Left lung (tissue), 10 donors: ENCODE results near the gene INKA2. TPM values are rescaled to one million over a fixed set of nuclear protein-coding genes. Genes with fewer than 3 reads are reported as not detected.

ENCODE experiments used
- ATAC-seq: fragments of 200-7000 bp; cut with Tn5 transposase; one replicate; pipeline ENCODE4 v1.9.1; 2020; ENCODE audit warnings: moderate library complexity
- DNase-seq, 4 donors: peaks; one replicate each; pipeline ENCODE4 v3.0.0-alpha.2; 2013 to 2020
- H3K27ac ChIP-seq, 2 donors: fragments of 200-600 bp; sonication (generic) in 1 of 2; one replicate each; pipeline versions ENCODE4 v1.5.0 to v1.8.0; 2020 to 2021
- H3K27me3 ChIP-seq, 2 donors: fragments of 200-600 bp; sonication (generic) in 1 of 2; one replicate each; pipeline versions ENCODE4 v1.5.0 to v1.8.0; 2020 to 2021
- H3K36me3 ChIP-seq, 2 donors: fragments of 200-600 bp; sonication (generic) in 1 of 2; one replicate each; pipeline versions ENCODE4 v1.5.0 to v1.8.0; 2020 to 2021
- H3K4me1 ChIP-seq, 2 donors: fragments of 200-600 bp; one replicate each; pipeline ENCODE4 v1.8.0; 2021
- H3K4me3 ChIP-seq, 2 donors: fragments of 200-600 bp; sonication (generic) in 1 of 2; one replicate each; pipeline versions ENCODE4 v1.5.0 to v1.8.0; 2020 to 2021; ENCODE audit warnings: mild to moderate bottlenecking in 1 of 2
- H3K9me3 ChIP-seq, 2 donors: fragments of 200-600 bp; sonication (generic) in 1 of 2; one replicate each; pipeline versions ENCODE4 v1.5.0 to v1.8.0; 2020 to 2021
- CTCF ChIP-seq, 2 donors: fragments of 200-600 bp; sonication (generic) in 1 of 2; IDR thresholded peaks; one replicate each; pipeline versions ENCODE4 v1.5.0 to v1.8.0; 2021; ENCODE audit warnings: antibody characterized with exemption in 2 of 2
- intact Hi-C, 2 donors: fragments of 100-400 bp; cut with DNase I; formaldehyde crosslinking; loops; one replicate each; pipeline versions ENCODE4 v1.11.2 to v1.14.2; 2022
- polyA plus RNA-seq, 6 donors: library from polyadenylated mRNA; unstranded; fragments of 120-200 nt; gene quantifications; one replicate each; pipeline ENCODE4 v1.2.1, GENCODE V29; 2013; ENCODE audit not compliant: insufficient read length in 6 of 6
- total RNA-seq, 2 donors: library from RNA; stranded (reverse); fragmentation: NEBNext Ultra II Directional; extraction: Animal tissue kit (Norgen Biotek cat#: 25700); gene quantifications; one replicate each; pipeline ENCODE4 v1.2.1, GENCODE V29; 2021
- donor health status: DM: no; HTN: yes; CAD: no.
- donor health status: DM: no; HTN: no; CAD: no.

The INKA2 gene
- total and polyA plus RNA-seq, 8 donors, result 3.4 to 13.8 (median 5.1) TPM

GRCh38 chr1:111739925-111740765 lies 950 bp upstream of the INKA2 start:
- no peak for TF ChIP-seq CTCF (IDR thresholded peaks at IDR 0.05)
- intact Hi-C loops, result no loop called here
- DNase-seq (peak in 2 of 4 donors; percentile 55 to 90), ATAC-seq (peak; percentile 53)
- peak overlapping the region; percentile 36 to 73 for H3K4me3 ChIP-seq
- H3K9me3 ChIP-seq, result no peaks in the 10 kb centered on the region
- peak overlapping the region; percentile 85 to 95 for H3K27ac ChIP-seq
- no peaks in the 10 kb centered on the region for H3K36me3 ChIP-seq
- H3K4me1 ChIP-seq, result peaks cover 5 to 53% of the 10 kb centered on the region in 2 donors
- H3K27me3 ChIP-seq, result peaks cover 0 to 26% of the 10 kb centered on the region in 2 donors

- ATAC-seq, result peak; percentile 76
- no peaks in the 10 kb centered on the region for H3K36me3 ChIP-seq
- H3K4me1 ChIP-seq, result peaks cover 5 to 69% of the 10 kb centered on the region in 2 donors
- H3K9me3 ChIP-seq, result no peaks in the 10 kb centered on the region
- H3K4me3 ChIP-seq, result peak overlapping the region; percentile 36 to 73
- no peak for TF ChIP-seq CTCF (IDR thresholded peaks at IDR 0.05)
- intact Hi-C loops, result no loop called here
- H3K27ac ChIP-seq, result peak overlapping the region; percentile 85 to 95
- H3K27me3 ChIP-seq, result peaks cover 0 to 26% of the 10 kb centered on the region in 2 donors
- peak in 2 of 4 donors; percentile 81 to 93 for DNase-seq
Measured at GRCh38 chr1:111738436-111739193, 580 bp downstream of the INKA2 start.

GRCh38 chr1:111738133-111738435 lies 1.1 kb downstream of the INKA2 start:
- intact Hi-C loops, result no loop called here
- ATAC-seq (no peak), DNase-seq (no peak)
- Histone ChIP-seq H3K4me1 (peaks cover 5 to 74% of the 10 kb centered on the region in 2 donors), H3K27me3 (peaks cover 0 to 26% of the 10 kb centered on the region in 2 donors), H3K36me3 (no peaks in the 10 kb centered on the region), H3K27ac (peak overlapping the region; percentile 85 to 95), H3K9me3 (no peaks in the 10 kb centered on the region), H3K4me3 (peak overlapping the region; percentile 36 to 73)
- TF ChIP-seq CTCF (IDR thresholded peaks at IDR 0.05), result no peak

GRCh38 chr1:111737216-111738132 lies 1.7 kb downstream of the INKA2 start:
- no peak for DNase-seq
- H3K4me3 ChIP-seq, result peak overlapping the region in 1 of 2 donors; percentile 73
- intact Hi-C loops, result no loop called here
- no peak for ATAC-seq
- no peak for TF ChIP-seq CTCF (IDR thresholded peaks at IDR 0.05)
- peaks cover 5 to 80% of the 10 kb centered on the region in 2 donors for H3K4me1 ChIP-seq
- H3K36me3 ChIP-seq, result no peaks in the 10 kb centered on the region
- peaks cover 0 to 26% of the 10 kb centered on the region in 2 donors for H3K27me3 ChIP-seq
- peak overlapping the region in 1 of 2 donors; percentile 95 for H3K27ac ChIP-seq
- no peaks in the 10 kb centered on the region for H3K9me3 ChIP-seq
